Left renal cortex interstitium (tissue), 4 donors: ENCODE measurements around the gene MYO15B. TPM values are rescaled to one million over a fixed set of nuclear protein-coding genes. Genes with fewer than 3 reads are reported as not detected.
"Not testable (repeated sequence)": the region's sequence is repeated elsewhere in the genome, so short reads cannot be mapped to it uniquely, and the experiment has no call there.

Experiments used
- DNase-seq, 4 donors: peaks; one replicate each; pipeline ENCODE4 v3.0.0-alpha.2; 2013; ENCODE audit warnings: low read depth in 4 of 4, low spot score in 2 of 4, missing footprints in 1 of 4
- polyA plus RNA-seq, 4 donors: library from polyadenylated mRNA; unstranded; fragments of 120-200 nt; gene quantifications; one replicate each; pipeline ENCODE4 v1.2.1, GENCODE V29; 2013; ENCODE audit not compliant: insufficient read length in 4 of 4

The MYO15B gene
- polyA plus RNA-seq, 4 donors: 91.3 to 262 (median 168) TPM

DNA sequence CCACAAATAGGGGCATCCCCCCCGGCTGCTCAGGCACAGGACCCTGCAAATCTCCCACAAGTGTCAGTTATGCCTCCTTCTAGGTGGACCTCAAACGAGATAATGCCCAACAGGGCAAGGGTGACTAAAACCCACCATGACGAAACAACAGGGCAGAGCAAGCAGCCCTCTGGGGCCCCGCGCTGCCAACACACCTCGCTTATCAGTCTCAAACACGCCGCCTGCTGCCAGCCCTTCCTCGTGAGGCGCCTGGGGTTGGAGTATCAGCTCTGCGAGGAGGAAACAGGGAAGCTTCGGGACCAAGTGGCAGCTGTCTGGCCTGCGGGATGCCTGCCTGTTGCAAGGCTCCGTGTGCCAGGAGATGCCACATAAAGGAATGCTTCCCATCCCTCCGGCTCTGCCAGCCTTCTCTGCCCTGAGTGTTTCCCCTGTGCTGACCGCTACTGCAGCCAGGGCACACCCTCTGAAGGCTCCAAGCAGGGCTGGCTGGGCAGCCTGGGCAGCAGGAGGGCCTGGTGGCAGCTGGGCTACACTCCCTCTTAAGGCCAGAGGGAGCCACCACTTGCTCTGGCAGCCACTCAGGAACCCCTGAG is 48.1 kb downstream of the MYO15B start:
- DNase-seq: no peak

DNA sequence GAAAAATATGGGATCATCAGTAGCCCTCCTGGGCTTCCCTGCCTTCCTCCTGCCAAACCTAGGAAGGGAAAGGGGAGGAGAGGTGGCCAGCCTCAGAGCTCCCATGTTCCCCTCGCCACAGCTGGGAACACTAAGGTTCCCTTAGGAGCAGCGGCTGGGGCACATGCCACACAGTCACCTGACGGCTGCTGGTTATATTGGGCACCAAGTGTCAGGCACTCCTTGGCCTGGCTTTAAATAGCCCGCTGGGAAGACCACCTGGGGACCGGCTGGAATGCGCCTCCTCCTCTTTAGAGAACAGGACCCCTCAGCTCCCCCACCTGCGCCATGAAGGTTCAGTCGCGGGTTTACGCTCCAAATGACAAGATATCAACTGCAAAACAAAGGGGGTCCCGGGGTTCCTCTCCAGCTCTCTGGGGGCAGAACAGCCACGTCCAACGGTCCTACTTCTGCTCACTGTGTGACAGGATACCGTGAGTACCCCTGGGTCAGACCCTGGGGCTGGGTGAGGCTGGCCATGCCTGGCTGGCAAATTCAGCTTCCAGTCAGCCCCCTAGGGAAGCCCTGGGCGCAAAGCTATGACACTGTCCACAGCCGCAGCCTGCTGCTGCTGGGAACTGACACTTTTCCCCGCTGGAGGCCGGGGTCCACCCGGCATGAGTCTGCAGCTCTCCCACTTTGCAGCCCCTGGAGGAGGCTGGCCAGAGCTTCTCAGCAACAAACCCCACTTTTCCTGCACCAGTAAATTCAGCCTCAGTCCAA is 49.0 kb downstream of the MYO15B start:
- no peak for DNase-seq

DNA sequence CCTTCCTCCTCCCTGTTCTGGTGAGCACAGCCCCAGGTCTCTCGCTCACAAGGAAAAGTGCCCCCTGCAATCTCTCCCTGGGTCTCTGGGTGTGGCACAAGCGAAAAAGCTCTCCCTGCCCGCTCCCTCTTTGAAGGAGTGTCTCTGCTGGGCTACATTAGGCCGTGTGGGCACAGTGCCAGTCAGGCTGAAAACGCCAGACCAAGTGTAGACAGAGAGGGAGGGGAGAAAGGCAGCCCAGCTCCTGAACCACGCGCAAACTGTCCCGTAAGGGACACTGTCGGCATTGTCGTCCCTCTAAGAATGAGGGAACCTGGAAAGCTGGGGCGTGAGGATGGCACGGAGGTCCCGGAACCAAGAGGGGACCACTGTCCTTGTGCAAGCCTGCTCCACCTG is 49.5 kb downstream of the MYO15B start:
- DNase-seq: no peak

DNA sequence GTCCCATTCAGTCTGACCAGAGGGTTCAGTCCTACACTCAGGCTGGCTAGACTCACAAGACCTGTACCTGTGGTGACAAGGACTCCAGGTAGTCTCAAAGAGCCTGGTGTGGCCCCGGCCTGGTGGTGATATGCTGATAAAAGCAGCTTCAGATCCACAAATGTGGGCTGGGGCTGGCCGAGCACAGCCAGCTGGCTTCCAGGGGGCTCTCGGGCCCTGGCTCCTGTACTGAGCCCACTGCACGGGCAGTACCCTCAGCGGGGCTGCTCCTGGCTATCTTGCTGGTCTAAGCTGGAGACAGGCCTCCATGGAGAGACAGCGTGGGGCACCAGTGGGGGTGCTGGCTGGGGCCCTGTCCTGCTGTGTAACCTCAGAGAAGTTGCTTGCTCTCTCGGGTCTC is 50.0 kb downstream of the MYO15B start:
- no peak for DNase-seq

DNA sequence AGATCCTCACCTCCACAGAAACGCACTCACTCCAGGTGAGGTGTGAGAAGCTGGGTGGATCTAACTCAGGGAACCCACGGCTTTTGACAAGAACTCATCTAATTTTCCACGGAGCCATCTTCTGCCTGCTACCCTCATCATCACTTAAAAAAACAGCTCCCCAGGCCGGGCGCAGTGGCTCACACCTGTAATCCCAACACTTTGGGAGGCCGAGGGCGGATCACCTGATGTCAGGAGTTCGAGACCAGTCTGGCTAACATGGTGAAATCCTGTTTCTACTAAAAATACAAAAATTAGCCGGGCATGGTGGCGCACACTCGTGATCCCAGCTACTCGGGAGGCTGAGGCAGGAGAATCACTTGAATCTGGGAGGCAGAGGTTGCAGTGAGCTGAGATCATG is 50.4 kb downstream of the MYO15B start:
- not testable (repeated sequence) for DNase-seq

DNA sequence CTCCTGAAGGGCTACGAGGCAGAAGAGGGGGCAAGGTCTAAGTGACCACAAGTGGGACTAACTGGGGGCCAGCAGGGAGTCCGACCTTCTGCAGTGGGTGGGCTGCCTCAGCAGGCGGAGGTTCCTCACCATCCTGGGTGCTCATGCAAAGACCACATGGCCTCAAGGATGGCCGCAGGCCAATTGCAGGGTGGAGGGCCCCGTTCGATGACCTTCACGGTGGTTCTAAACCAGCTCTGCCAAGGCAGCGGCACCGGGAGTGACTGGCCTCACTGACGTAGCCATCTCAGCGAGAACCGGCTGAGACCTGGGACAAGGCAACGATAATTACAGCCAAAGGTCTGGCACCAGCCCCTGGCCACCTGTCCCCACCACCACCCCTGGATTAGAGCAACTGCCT is 51.3 kb downstream of the MYO15B start:
- DNase-seq: no peak

DNA sequence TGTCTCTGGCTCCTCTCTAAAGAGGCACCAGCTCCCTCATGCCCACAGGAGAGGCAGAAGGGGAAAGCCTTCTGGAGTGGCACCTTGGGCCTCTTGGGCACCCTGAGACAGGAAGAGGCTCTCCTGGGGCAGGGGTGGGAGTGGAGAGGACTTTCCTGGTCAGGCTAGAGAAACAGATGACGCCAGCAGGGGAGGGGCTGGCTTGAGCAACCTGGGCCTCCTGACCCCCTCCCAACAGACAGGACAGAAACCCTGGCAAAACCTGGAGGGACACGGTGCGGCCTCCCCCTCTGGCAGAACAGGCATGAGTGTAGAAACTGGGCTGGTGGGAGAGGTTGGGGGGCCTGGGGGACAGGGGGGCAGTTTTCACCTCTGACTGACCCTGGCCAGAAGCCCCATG is 51.7 kb downstream of the MYO15B start:
- DNase-seq: no peak

DNA sequence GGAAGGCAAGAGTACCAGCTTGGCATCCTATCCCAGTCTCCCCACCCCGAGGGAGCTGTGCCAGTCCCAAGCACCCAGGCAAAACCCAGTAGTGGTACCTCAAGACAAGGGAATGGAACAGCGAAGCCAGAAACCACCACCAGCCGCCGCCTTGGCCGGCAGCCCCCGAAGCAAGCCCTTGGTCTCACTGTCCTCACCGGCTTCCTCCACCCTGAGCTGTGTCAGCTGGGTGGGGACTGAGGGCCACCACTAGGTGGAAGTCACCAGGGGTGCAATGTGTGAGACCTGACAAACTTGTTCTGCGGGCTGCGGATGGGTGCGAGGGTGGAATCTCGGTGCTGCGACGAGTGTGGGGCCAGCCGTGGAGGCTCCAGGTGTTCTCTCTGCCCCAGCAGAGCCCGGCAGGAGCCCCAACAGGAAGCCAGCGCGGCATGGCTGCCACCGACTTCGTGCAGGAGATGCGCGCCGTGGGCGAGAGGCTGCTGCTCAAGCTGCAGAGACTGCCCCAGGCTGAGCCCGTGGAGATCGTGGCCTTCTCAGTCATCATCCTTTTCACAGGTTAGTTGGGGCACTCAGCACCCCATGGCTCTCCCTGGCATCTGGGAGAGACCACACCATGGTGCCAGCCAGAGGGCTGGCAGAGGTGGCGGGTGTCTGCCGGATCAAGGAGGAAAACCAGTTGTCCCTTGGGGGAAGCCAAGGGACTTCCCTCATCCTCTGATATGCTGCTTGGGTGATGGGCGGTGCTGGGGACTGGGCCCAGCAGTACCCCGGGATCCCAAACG is 52.4 kb downstream of the MYO15B start:
- DNase-seq: no peak

DNA sequence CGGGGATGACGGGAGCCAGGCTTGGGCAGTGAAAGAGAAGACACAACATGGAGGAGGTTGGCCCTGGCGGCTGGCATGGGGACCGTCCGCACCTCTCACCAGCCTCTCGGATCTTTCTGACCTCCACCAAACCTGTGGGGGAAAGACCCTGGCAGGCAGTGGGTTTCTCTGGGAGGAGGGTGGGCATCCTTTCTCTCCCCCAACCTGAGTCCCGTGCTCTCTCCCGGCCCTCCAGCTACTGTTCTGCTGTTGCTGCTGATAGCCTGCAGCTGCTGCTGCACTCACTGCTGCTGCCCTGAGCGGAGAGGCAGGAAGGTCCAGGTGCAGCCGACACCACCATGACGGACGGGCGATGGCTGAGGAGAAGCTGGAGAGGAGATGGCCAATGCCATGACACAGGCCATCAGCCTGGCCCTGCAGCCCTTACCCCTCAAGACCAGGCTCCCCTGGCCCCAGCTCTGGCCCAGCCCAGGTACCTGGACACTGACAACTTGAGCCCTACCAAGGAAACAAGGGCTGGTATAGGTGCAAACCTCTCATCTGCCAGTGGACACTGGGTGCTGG is 53.0 kb downstream of the MYO15B start:
- no peak for DNase-seq

DNA sequence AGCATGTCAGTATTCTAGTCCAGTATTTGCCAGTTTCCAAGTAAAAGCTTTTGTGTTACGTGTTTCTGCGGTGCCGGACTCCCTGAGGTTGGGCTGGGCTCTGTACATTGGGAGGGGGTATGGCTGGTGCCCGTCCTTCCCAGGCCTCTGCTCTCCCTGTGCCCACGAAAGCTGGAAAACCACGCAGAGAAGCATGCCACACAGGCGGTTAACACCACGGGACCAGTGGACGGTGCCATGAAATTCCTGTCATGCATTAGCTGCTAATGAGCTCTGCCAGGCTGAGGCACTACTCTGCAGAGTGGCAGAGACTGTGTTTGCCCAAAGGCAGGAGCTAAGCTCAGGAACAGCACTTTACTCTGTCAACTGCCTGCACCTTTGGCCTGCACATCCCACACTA is 53.7 kb downstream of the MYO15B start:
- DNase-seq: no peak

DNA sequence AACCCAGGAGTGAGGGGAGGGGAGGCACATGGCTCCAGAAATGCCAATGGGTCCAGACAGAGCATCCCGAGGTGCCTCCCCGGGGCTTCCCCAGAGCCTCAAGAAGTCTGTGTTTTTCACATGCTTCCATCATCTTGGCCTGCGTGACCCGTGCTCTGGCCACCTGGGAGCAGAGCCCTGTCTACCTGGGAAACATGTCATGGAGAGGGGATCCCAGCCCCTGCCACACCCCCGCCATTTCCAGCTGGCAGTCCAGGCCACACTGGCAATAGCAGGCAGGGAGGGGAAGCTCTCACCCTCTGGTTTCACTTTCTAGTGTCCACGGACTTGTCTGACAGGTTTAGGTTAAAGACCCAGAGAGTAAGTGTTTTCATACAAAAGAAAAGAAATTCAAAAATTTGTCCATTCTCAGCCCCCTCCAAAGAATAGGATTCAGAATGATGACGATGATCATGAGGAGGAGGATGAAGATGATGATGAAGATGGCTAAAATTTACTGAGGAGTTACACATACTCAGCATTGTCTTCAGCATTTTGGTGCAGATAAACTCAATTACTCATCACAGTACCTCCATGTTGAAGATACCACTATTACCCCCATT is 54.7 kb downstream of the MYO15B start:
- DNase-seq: no peak

DNA sequence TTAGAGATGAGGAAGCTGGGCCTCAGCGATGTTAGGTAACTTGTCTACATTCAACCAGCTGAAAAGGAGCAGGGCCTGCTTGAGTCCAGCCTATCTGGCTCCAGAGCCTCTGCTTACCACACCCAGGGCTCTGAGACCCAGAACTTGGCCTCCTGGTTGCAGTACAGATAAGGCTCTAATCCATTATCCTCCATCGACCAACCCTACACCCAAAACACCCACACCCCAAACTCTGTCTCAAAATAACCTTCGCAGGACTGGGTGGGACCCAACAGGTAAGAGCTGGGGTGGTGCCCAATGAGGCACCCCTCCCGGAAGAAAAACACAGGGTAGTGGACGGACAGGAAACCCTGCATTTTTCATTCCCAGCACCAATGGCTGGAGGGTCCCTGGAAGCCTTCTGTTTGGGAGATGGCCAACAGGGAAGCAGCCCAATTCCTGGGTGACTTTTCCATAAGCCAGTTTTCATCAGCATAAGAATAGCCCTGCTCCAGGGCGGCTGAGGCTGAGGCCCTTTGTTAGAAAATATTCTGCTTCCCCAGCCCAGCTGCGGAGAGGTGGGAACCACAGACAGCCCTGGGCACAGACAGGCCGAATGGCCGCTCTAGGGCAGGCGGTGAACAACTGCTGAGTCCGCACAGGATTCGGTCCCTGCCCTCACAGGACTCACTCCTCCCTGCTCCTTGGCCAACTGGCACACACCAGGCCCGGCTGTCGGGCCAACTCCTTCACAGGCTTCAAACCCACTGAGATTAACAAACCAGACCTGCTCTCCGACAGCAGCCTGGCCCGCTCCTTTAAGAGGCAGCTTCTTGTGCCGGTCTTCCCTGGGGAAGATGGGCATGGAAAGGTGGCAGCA is 55.4 kb downstream of the MYO15B start:
- DNase-seq: no peak

DNA sequence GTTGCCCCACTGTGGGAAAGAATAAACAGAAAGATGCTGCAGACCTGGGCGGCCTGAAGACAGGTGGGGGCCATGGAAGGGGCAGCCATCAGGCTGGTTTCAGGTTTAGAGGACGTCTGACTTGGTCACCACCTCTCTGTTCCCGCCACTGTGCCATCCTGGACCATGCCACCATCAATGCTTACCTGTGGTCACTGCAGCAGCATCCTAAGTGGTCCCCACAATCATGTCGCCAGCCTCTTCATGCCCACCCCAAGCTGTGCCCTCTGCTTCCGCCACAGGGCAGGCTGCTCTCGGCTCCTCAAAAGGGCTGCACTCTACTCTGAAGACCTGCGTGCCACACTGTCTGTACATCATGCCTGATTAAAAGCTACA is 56.0 kb downstream of the MYO15B start:
- DNase-seq: no peak

DNA sequence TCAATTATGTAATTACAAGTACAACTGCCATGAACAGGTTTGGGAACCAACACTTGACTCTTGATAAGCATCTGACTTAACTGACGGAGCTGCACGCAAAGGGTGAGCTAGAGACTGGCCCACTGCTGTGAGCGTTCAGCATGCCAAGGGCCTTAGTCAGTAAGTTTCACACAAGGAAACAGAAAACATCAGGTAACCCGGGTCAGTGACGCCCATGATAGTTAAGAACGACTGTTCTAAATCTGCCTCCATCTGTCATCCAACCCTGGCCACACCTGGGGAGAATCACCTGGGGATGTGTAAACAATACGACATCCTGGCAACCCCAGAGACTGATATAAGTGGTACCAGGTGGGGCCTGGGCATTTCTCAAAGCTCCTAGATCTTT is 57.9 kb downstream of the MYO15B start:
- no peak for DNase-seq

DNA sequence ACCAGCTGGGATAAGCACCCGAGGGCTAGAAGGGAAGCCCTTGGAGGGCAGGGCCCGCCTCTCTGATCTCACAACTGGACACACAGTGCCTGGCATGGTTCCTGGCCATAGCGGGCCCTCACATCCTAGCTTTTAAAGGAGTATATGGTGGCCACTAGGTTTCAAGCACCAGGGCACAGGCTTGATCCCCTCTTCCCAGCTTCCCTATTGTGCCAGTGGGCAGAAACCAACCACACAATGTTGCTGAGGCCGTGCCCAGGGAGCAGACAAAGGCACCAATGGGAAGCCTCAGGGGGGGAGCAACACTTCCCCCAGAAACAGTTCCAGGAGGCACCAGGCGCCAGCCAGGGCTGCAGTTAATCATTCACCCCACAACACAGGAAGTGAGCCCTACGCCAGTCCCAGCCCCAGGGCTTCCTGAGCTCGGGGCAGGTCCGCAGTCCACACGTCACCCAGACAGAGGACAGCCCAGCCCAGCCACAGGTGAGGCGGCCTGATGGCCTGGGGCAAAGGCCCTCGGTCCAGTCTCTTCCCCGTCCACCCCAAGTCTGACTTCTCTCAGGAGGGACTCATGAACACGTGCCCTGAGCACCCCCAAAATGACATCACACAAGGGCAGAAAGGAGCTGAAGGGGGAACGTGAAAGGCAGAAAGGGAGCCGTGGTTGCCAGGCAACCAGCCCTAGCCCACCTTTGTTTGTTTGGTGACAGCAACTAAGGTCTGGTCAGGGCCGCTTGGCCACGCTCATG is 58.5 kb downstream of the MYO15B start:
- DNase-seq: no peak

DNA sequence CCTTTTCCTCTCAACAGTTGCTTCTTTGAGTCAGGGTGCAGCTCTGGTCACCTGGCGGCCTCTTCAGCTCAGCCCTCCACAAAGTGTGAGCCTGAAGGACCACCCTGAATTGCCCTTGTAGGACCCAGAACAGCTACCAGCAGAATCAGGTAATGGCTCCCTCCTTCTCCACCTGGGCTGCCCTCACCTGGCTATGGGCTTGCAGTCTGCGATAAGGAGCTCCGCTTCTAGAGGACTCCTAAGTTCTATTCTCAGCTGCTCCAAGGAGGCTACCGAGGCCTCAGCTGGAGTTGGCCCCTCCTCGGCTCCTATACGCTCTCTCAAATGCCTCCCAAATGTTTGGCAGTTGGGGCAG is 59.0 kb downstream of the MYO15B start:
- DNase-seq: no peak

DNA sequence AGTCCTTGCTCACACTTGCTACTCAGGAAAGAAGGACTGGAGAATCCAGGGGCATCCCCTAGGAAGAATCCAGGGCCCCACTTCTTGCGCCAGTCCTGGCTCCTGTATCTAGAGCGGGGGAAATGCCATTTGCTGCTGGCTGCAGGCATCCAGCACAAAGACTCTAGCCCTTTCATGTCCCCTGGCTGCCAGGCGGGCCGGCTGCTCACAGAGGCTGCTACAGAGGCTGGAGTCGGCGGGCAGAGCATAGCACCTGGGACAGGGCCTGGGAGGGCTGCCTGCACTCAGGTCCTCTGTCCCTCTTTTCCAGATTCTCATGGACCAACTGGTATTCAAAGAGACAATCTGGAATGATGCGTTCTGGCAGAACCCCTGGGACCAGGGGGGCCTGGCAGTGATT is 59.5 kb downstream of the MYO15B start:
- no peak for DNase-seq

DNA sequence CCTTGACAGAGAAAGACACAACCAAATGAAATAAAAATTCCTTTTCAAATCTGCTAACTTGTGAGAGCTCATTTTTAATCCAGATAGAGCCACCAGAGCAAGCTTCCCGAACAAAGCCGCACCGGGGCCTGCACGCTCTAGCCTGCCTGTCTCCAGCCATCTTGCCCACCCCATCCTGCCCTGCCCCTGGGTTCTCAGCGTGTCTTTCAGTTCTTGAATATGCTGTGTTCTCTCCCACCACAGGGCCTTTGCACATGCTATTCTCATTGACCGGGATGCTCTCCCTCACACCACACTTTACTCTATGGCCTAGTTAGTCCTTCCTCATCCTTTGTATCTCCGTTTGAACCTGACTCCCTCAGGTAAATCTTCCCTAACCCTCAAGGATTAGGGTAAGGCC is 60.3 kb downstream of the MYO15B start:
- DNase-seq: no peak

DNA sequence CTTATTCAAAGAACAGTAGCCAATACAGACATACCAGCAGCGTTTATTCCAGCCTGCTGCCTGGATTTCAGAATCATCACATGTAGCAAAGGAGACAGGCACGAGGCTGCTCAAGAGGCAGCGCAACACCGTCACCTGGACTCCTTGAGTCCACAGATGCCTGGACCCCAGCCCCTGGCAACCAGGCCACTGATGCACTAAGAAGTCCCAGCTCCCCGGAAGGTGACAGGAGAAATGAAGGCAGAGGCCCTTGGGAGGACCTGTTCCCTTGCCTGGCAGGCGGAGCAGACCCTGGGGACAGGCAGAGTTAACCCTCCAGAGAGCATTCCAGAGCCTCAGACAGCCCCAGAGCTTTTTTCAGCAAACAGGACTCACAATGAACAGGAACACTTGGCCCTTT is 62.1 kb downstream of the MYO15B start:
- no peak for DNase-seq

DNA sequence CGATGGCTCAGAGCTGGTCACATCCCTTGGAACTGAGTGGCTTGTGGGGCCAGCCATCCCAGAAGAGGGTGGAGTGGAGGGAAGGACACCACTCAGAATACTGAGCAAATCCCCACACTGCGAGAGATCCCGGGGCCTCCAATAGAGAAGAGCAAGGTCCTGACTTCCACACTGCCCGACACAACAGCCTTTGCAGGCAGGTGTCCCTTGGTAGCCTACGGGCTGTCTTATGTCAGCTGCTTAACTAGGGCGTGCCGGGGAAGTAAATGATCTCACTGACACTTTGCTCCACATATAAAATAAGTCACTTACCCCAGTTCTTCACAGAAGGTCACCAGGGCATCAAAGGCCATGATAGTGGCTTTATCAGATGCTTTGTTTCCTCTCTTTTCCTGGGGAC is 63.3 kb downstream of the MYO15B start:
- DNase-seq: no peak
